NK-92 (cell line): ENCODE measurements around the gene APOD.

Experiments used
- DNase-seq: peaks from one replicate; lab custom pipeline; 2025; ENCODE audit not compliant: unreplicated experiment; lab: John Stamatoyannopoulos, UW

APOD gene

GRCh38 chr3:195531683-195532082, 52.1 kb downstream of the APOD start:
- no peak for DNase-seq

- DNase-seq: no peak
Measured at GRCh38 chr3:195526492-195526891, 57.2 kb downstream of the APOD start.

- DNase-seq: no peak
Measured at GRCh38 chr3:195524171-195524896, 59.4 kb downstream of the APOD start.

- no peak for DNase-seq
Measured at GRCh38 chr3:195522254-195523023, 61.3 kb downstream of the APOD start.
